ENCODE results near the gene EEIG1.

Gene EEIG1

GRCh38 chr9:127934986-127935385 is 45.8 kb downstream of the EEIG1 start:
- ChIA-PET POLR2A (no interaction called here), CTCF (interaction anchor here (4.4 to 14.3 kb wide), 3 partner anchors 8 to 181 kb away, joined by 23 to 149 read pairs (median 26); no protein-coding TSS in a partner anchor)
- no peak for TF ChIP-seq CTCF (IDR thresholded peaks at IDR 0.05; ENCODE audit: insufficient read depth, low read length, missing control alignments)
- no peak for DNase-seq (ENCODE audit: low read depth, low spot score)
- no peak overlapping the region for H3K4me3 ChIP-seq (ENCODE audit: low read depth, low read length)

- H3K4me3 ChIP-seq (ENCODE audit: low read depth, low read length) = no peak overlapping the region
- ChIA-PET POLR2A (no interaction called here), CTCF (interaction anchor here (4.4 to 14.3 kb wide), 3 partner anchors 9 to 181 kb away, joined by 23 to 149 read pairs (median 26); no protein-coding TSS in a partner anchor)
- no peak for TF ChIP-seq CTCF (IDR thresholded peaks at IDR 0.05; ENCODE audit: insufficient read depth, low read length, missing control alignments)
- DNase-seq (ENCODE audit: low read depth, low spot score) = no peak
Observed at GRCh38 chr9:127934248-127934647, 46.5 kb downstream of the EEIG1 start.

GRCh38 chr9:127931092-127931881 is 49.5 kb downstream of the EEIG1 start:
- no peak for TF ChIP-seq CTCF (IDR thresholded peaks at IDR 0.05; ENCODE audit: insufficient read depth, low read length, missing control alignments)
- ChIA-PET POLR2A (no interaction called here), CTCF (interaction anchor here (1.5 to 4.7 kb wide), 7 partner anchors 12 to 187 kb away, joined by 3 to 26 read pairs (median 13); no protein-coding TSS in a partner anchor)
- DNase-seq (ENCODE audit: low read depth, low spot score) = no peak
- H3K4me3 ChIP-seq (ENCODE audit: low read depth, low read length) = peak overlapping the region; percentile 70
